K562 (cell line): ENCODE results near the gene RAD50. TPM values are rescaled to one million over a fixed set of nuclear protein-coding genes. Genes with fewer than 3 reads are reported as not detected.

Experiments
- ATAC-seq: fragments of 200-7000 bp; cut with Tn5 transposase; 3 replicates; pipeline ENCODE4 v1.9.1; 2020; ENCODE audit warnings: moderate library complexity
- BruUV-seq: library from RNA; stranded (reverse); fragments of 400-500 nt; replicated peaks from 2 replicates; lab custom pipeline; 2021; lab: Mats Ljungman, UMichigan
- CTCF ChIA-PET: fragments of 300-600 bp; formaldehyde crosslinking; extraction: SDS; loops from one replicate; lab custom pipeline; 2021; ENCODE audit warnings: low intra/inter-chr PET ratio; lab: Yijun Ruan, JAX
- POLR2A ChIA-PET: fragments of 300-600, 350-650 bp; sonication (Branson Sonifier 250); formaldehyde crosslinking; extraction: SDS; loops from one replicate; lab custom pipeline; 2021; ENCODE audit warnings: antibody characterized with exemption, inconsistent platforms; lab: Yijun Ruan, JAX
- DNase-seq, 4 experiments: peaks; one replicate each; pipeline versions ENCODE4 v3.0.0 to v3.0.0-alpha.2; 2011 to 2018; ENCODE audit warnings: low spot score in 3 of 4, mixed read lengths in 3 of 4; ENCODE audit errors: extremely low read depth in 1 of 4
- FAIRE-seq: peaks from 2 replicates; lab custom pipeline; 2011; peaks lifted over from hg19 to GRCh38; lab: Jason Lieb, UNC
- H2AFZ ChIP-seq: 2 replicates; pipeline ENCODE4 v1.6.0; 2011; ENCODE audit warnings: low read depth, low read length, control low read depth, inconsistent platforms
- H3K27ac ChIP-seq: fragments of 200-600 bp; 3 replicates; pipeline ENCODE4 v1.8.0; 2011; ENCODE audit warnings: low read depth, mild to moderate bottlenecking, control low read depth, inconsistent platforms, low read length, moderate library complexity, mixed read lengths; ENCODE audit errors: extremely low read depth
- H3K27me3 ChIP-seq, 2 experiments: fragments of 300-600 bp in 1 of 2; 2 replicates in 1 of 2; 3 replicates in 1 of 2; pipeline versions ENCODE4 v1.6.0 to v1.8.0; 2011; ENCODE audit warnings: inconsistent platforms in 2 of 2, low read length in 2 of 2, mild to moderate bottlenecking in 1 of 2, mixed read lengths in 1 of 2, moderate library complexity in 1 of 2; ENCODE audit not compliant: control insufficient read depth in 2 of 2, insufficient read depth in 2 of 2
- H3K36me3 ChIP-seq: fragments of 300-600 bp; 3 replicates; pipeline ENCODE4 v1.8.0; 2011; ENCODE audit warnings: mild to moderate bottlenecking, low read length, inconsistent platforms; ENCODE audit not compliant: control insufficient read depth, insufficient read depth
- H3K4me1 ChIP-seq, 2 experiments: fragments of 200-600 bp in 1 of 2; replicated peaks in 1 of 2; 2 replicates in 1 of 2; 3 replicates in 1 of 2; pipeline versions ENCODE4 v1.5.1 to v1.8.0; 2011; ENCODE audit warnings: inconsistent platforms in 2 of 2, low read length in 2 of 2, mild to moderate bottlenecking in 1 of 2, mixed read lengths in 1 of 2, moderate library complexity in 1 of 2; ENCODE audit not compliant: control insufficient read depth in 2 of 2, insufficient read depth in 2 of 2
- H3K4me2 ChIP-seq: 2 replicates; pipeline ENCODE4 v1.6.1; 2011; ENCODE audit warnings: low read length, control low read depth, inconsistent platforms, mixed read lengths; ENCODE audit not compliant: insufficient read depth
- H3K4me3 ChIP-seq: fragments of 200-600 bp; sonication (generic), shearing (Covaris generic); 2 replicates; pipeline ENCODE4 v1.5.1; 2016; ENCODE audit warnings: control low read depth, inconsistent platforms
- H3K79me2 ChIP-seq: fragments of 200-600 bp; 3 replicates; pipeline ENCODE4 v1.8.0; 2011; ENCODE audit warnings: low read length, inconsistent platforms; ENCODE audit not compliant: control insufficient read depth, insufficient read depth
- H3K9ac ChIP-seq, 2 experiments: 2 replicates each; pipeline versions ENCODE4 v1.6.0 to v1.6.1; 2011; ENCODE audit warnings: low read depth in 2 of 2, low read length in 2 of 2, control low read depth in 1 of 2, inconsistent platforms in 1 of 2, mild to moderate bottlenecking in 1 of 2, mixed read lengths in 1 of 2; ENCODE audit not compliant: insufficient read depth in 1 of 2
- H3K9me1 ChIP-seq: one replicate; pipeline ENCODE4 v1.6.0; 2011; ENCODE audit warnings: inconsistent platforms, mild to moderate bottlenecking, low read length, moderate library complexity; ENCODE audit not compliant: control insufficient read depth, insufficient read depth
- H3K9me3 ChIP-seq: replicated peaks from 2 replicates; pipeline ENCODE4 v1.5.1; 2011; ENCODE audit warnings: low read depth, low read length, inconsistent platforms; ENCODE audit not compliant: control insufficient read depth, insufficient read depth
- H4K20me1 ChIP-seq: replicated peaks from 2 replicates; pipeline ENCODE4 v1.6.1; 2011; ENCODE audit warnings: low read length, inconsistent platforms, mixed read lengths; ENCODE audit not compliant: control insufficient read depth, insufficient read depth
- CAMTA2 ChIP-seq: fragments of 250-450 bp; sonication (Bioruptor Pico); conservative IDR thresholded peaks from 2 replicates; pipeline ENCODE4 v1.5.1; 2022
- JUND ChIP-seq, 2 experiments: IDR thresholded peaks; 2 replicates in 1 of 2; 3 replicates in 1 of 2; pipeline ENCODE4 v1.6.1; 2011; ENCODE audit warnings: borderline replicate concordance in 2 of 2, low read depth in 2 of 2, low read length in 2 of 2, improper control_type of control experiment in 1 of 2, missing biosample characterization in 1 of 2, missing genetic modification characterization in 1 of 2, missing genetic modification reagents in 1 of 2
- MCM5 ChIP-seq: fragments of 450-650 bp; IDR thresholded peaks from 2 replicates; pipeline ENCODE4 v1.6.1; 2016; ENCODE audit warnings: low read depth
- MEF2A ChIP-seq: IDR thresholded peaks from 2 replicates; pipeline ENCODE4 v1.6.1; 2011; ENCODE audit warnings: low read depth, mild to moderate bottlenecking, low read length, moderate library complexity; ENCODE audit not compliant: control insufficient read depth
- SMARCE1 ChIP-seq: fragments of 450-650 bp; IDR thresholded peaks from 2 replicates; pipeline ENCODE4 v1.7.1; 2016; ENCODE audit warnings: mild to moderate bottlenecking
- TSHZ1 ChIP-seq: fragments of 250-450 bp; sonication (Bioruptor Pico); IDR thresholded peaks from 2 replicates; pipeline ENCODE4 v1.4.0; 2020; ENCODE audit warnings: mild to moderate bottlenecking, moderate library complexity
- WGBS: fragments of 100-300 bp; shearing (Covaris generic); methylation state at CpG from one replicate; pipeline ENCODE4 v1.1.6; 2016; ENCODE audit warnings: low coverage, mixed read lengths; ENCODE audit not compliant: insufficient coverage; ENCODE audit errors: missing lambda C conversion rate; 5-methylcytosine and 5-hydroxymethylcytosine counted together
- in situ Hi-C: fragments of 300-500 bp; cut with MboI; formaldehyde crosslinking; loops from 4 replicates; pipeline ENCODE4 v1.15.0; 2018; ENCODE audit warnings: inconsistent platforms, mixed read lengths
- intact Hi-C: fragments of 100-400 bp; cut with micrococcal nuclease; formaldehyde crosslinking; loops from 2 replicates; pipeline ENCODE4 v1.14.2; 2022
- polyA plus RNA-seq, 8 experiments: library from polyadenylated mRNA; depleted of rRNA in 4 of 8; stranded (reverse) in 5 of 8; unstranded in 3 of 8; fragments of >200 nt; fragmentation: Nextera tagmentation in 2 of 8; fragmentation: Illumina TruSeq in 1 of 8; extraction: Ambion mirVana in 2 of 8; extraction: Trizol in 1 of 8; gene quantifications; 2 replicates each; pipeline versions ENCODE4 v1.2.1 to v1.2.3, GENCODE V29; 2011 to 2014; ENCODE audit warnings: inconsistent platforms in 1 of 8, missing spikeins in 1 of 8
- total RNA-seq, 7 experiments: library from RNA; depleted of rRNA in 6 of 7; stranded (reverse); fragments of >200 nt in 6 of 7; fragmentation: Illumina TruSeq in 2 of 7; extraction: Trizol in 2 of 7; gene quantifications; 2 replicates each; pipeline versions ENCODE4 v1.2.1 to v1.2.3, GENCODE V29; 2011 to 2021; ENCODE audit warnings: low replicate concordance in 1 of 7

The RAD50 gene
- total and polyA plus RNA-seq, 9 of the 15 experiments (the other 6 are each of a cell fraction or from before 2014, with no cell fraction given), result 15.3 to 74.2 (median 44.1) TPM

GRCh38 chr5:132661231-132662003, 104.6 kb downstream of the RAD50 start (continued):
- TF ChIP-seq TSHZ1 (no peak), JUND (IDR thresholded peaks at IDR 0.05; ENCODE audit: borderline replicate concordance, low read depth, low read length) (no peak), JUND (tag; IDR thresholded peaks at IDR 0.05; ENCODE audit: borderline replicate concordance, low read depth, low read length) (no peak), SMARCE1 (no peak)

- Histone ChIP-seq H3K4me3 (no peak overlapping the region), H3K9me1 (no peaks in the 10 kb centered on the region), H2AFZ (peak overlapping the region; percentile 94), H3K36me3 (no peaks in the 10 kb centered on the region), H3K9ac (no peak overlapping the region; a peak in 1 of 4 replicates), H3K4me1 (peaks cover 61 to 71% of the 10 kb centered on the region in 2 experiments), H4K20me1 (no peaks in the 10 kb centered on the region), H3K27me3 (no peaks in the 10 kb centered on the region), H3K79me2 (no peaks in the 10 kb centered on the region), H3K4me2 (no peak overlapping the region), H3K9me3 (no peaks in the 10 kb centered on the region), H3K27ac (no peak overlapping the region)
- ChIA-PET CTCF (interaction anchor here (1.8 kb wide), 1 partner anchor 158 kb away, joined by 5 read pairs; no protein-coding TSS in a partner anchor), POLR2A (interaction anchor here (0.6 to 1.0 kb wide), 4 partner anchors 8 to 226 kb away, joined by 3 to 5 read pairs (median 4); no protein-coding TSS in a partner anchor)
- WGBS, result 92% methylated on average over 9 of the region's 9 CpGs
- no peak for DNase-seq
- ATAC-seq, result no peak
- in situ Hi-C loops, result no loop called here
- no TSS peak for BruUV-seq
- TF ChIP-seq MCM5 (no peak), MEF2A (no peak), CAMTA2 (CRISPR knock-in tag) (0 out of 2 replicates have a peak, but pooled peaks have one; percentile 33)
- intact Hi-C loops, result loop anchor here (5.0 kb wide), 2 partner anchors 75 to 160 kb away; partner anchors contain the start of gene KIF3A
- FAIRE-seq, result no peak
These were observed 105.2 kb downstream of the RAD50 start for GRCh38 chr5:132662004-132662401.
